DOHH2 (cell line): ENCODE measurements around the gene POLK.

Experiments used
- H3F3A ChIP-seq: fragments of 200-600 bp; sonication (generic), shearing (Covaris generic); 2 replicates; pipeline ENCODE4 v1.6.0; 2016; ENCODE audit warnings: antibody characterized with exemption, mild to moderate bottlenecking; ENCODE audit not compliant: control insufficient read depth, insufficient read depth
- H3K27ac ChIP-seq: fragments of 200-600 bp; sonication (generic); 2 replicates; pipeline ENCODE4 v1.5.1; 2014; ENCODE audit warnings: low read depth, mild to moderate bottlenecking, low read length, moderate library complexity
- H3K27me3 ChIP-seq: fragments of 200-600 bp; sonication (generic); 2 replicates; pipeline ENCODE4 v1.6.1; 2014; ENCODE audit warnings: mild to moderate bottlenecking, low read length, mixed read lengths; ENCODE audit not compliant: control insufficient read depth
- H3K36me3 ChIP-seq: fragments of 200-600 bp; sonication (generic); 2 replicates; pipeline ENCODE4 v1.6.1; 2014; ENCODE audit warnings: mild to moderate bottlenecking, low read length, moderate library complexity, mixed read lengths; ENCODE audit not compliant: control insufficient read depth
- H3K4me1 ChIP-seq: fragments of 200-600 bp; sonication (generic); 2 replicates; pipeline ENCODE4 v1.6.1; 2014; ENCODE audit warnings: mild to moderate bottlenecking, low read length, mixed read lengths; ENCODE audit not compliant: control insufficient read depth
- H3K4me2 ChIP-seq: fragments of 200-600 bp; sonication (generic); 2 replicates; pipeline ENCODE4 v1.6.0; 2014; ENCODE audit warnings: mild to moderate bottlenecking, low read length, moderate library complexity
- H3K4me3 ChIP-seq: fragments of 200-600 bp; sonication (generic); 2 replicates; pipeline ENCODE4 v1.5.1; 2014; ENCODE audit warnings: mild to moderate bottlenecking, low read length, mixed read lengths
- H3K79me2 ChIP-seq: fragments of 200-600 bp; sonication (generic); 2 replicates; pipeline ENCODE4 v1.6.1; 2014; ENCODE audit warnings: mild to moderate bottlenecking, low read length, mixed read lengths; ENCODE audit not compliant: control insufficient read depth
- H3K9me2 ChIP-seq: fragments of 200-600 bp; sonication (generic); replicated peaks from 2 replicates; pipeline ENCODE4 v1.6.1; 2014; ENCODE audit warnings: mild to moderate bottlenecking, low read length, mixed read lengths; ENCODE audit not compliant: control insufficient read depth
- H3K9me3 ChIP-seq: fragments of 200-600 bp; sonication (generic); 2 replicates; pipeline ENCODE4 v1.6.1; 2014; ENCODE audit warnings: antibody characterized with exemption, low read length, mixed read lengths; ENCODE audit not compliant: control insufficient read depth, insufficient read depth
- H4K20me1 ChIP-seq: fragments of 200-600 bp; sonication (generic); 2 replicates; pipeline ENCODE4 v1.6.0; 2014; ENCODE audit warnings: low read depth, mild to moderate bottlenecking, antibody characterized with exemption, low read length, moderate library complexity; ENCODE audit not compliant: control insufficient read depth, insufficient read depth
- CTCF ChIP-seq: fragments of 200-600 bp; sonication (generic); IDR thresholded peaks from one replicate; pipeline ENCODE4 v1.5.1; 2014; ENCODE audit warnings: antibody characterized with exemption, mild to moderate bottlenecking, low read depth, low read length; ENCODE audit not compliant: poor library complexity, severe bottlenecking
- EZH2phosphoT487 ChIP-seq: fragments of 200-600 bp; sonication (generic); IDR thresholded peaks from 2 replicates; pipeline ENCODE4 v1.6.1; 2017; ENCODE audit warnings: borderline replicate concordance, mild to moderate bottlenecking, antibody characterized with exemption, low read length, moderate library complexity, mixed read lengths

POLK gene

GRCh38 chr5:75471193-75471592 is 40.5 kb upstream of the POLK start:
- TF ChIP-seq CTCF (no peak), EZH2phosphoT487 (no peak)
- H3K4me3 ChIP-seq: no peak overlapping the region

DNA sequence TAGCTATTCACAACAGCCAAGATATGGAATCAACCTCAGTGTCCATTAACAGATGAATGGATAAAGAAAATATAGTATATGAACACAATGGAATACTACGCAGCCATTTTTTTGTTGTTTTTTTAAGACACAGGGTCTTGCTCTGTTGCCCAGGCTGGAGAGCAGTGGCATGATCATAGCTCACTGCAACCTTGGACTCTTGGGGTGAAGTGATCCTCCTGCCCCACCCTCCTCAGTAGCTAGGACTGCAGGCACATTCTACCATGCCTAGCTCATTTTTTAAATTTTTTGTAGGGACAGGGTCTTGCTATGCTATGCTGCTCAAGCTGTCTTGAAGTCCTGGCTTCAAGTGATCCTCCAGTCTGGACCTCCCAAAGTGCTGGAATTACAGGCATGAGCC is 38.7 kb upstream of the POLK start:
- Histone ChIP-seq H4K20me1 (no peaks in the 10 kb centered on the region), H3K4me1 (peaks cover 6% of the 10 kb centered on the region), H3K9me2 (no peaks in the 10 kb centered on the region), H3K79me2 (peaks cover 61% of the 10 kb centered on the region), H3K36me3 (peaks cover 5% of the 10 kb centered on the region; the same call in 1 of the 2 replicates), H3K4me2 (no peak overlapping the region), H3K27me3 (no peaks in the 10 kb centered on the region), H3K4me3 (no peak overlapping the region), H3K27ac (no peak overlapping the region), H3F3A (no peaks in the 10 kb centered on the region), H3K9me3 (peaks cover 24% of the 10 kb centered on the region; the same call in 1 of the 2 replicates)
- TF ChIP-seq EZH2phosphoT487: no peak
- TF ChIP-seq CTCF: no peak

More at GRCh38 chr5:75471193-75471592, 40.5 kb upstream of the POLK start:
- no peaks in the 10 kb centered on the region for H3K9me2 ChIP-seq
- no peaks in the 10 kb centered on the region for H4K20me1 ChIP-seq
- peaks cover 67% of the 10 kb centered on the region for H3K79me2 ChIP-seq
- H3F3A ChIP-seq: no peaks in the 10 kb centered on the region
- peaks cover 5% of the 10 kb centered on the region; the same call in 1 of the 2 replicates for H3K36me3 ChIP-seq
- H3K9me3 ChIP-seq: peaks cover 24% of the 10 kb centered on the region; the same call in 1 of the 2 replicates
- H3K4me1 ChIP-seq: peaks cover 11% of the 10 kb centered on the region
- no peaks in the 10 kb centered on the region for H3K27me3 ChIP-seq
- no peak overlapping the region for H3K27ac ChIP-seq
- H3K4me2 ChIP-seq: no peak overlapping the region

DNA sequence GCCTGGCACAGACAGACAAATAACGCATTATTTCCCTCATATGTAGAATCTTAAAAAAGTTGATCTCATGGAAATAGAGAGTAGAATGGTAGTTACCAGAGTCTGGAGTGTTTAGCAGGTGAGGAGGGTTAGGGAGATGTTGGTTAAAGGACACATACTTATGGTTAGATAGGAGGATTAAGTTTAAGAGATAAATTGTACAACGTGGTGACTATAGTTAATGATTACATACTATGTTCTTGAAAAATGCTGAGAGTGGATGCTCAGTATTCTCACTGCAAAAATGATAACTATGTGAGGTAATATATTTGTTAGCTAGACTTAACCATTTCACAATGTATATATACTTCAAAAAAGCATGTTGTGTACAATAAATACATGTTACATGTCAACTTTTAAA is 38.2 kb upstream of the POLK start:
- H3F3A ChIP-seq: no peaks in the 10 kb centered on the region
- no peak overlapping the region for H3K4me2 ChIP-seq
- H3K4me1 ChIP-seq: peaks cover under 1% of the 10 kb centered on the region
- H3K79me2 ChIP-seq: peaks cover 56% of the 10 kb centered on the region
- peaks cover 22% of the 10 kb centered on the region; the same call in 1 of the 2 replicates for H3K9me3 ChIP-seq
- no peaks in the 10 kb centered on the region for H3K9me2 ChIP-seq
- no peak overlapping the region for H3K27ac ChIP-seq
- H4K20me1 ChIP-seq: no peaks in the 10 kb centered on the region
- H3K36me3 ChIP-seq: peaks cover 3% of the 10 kb centered on the region; the same call in 1 of the 2 replicates
- TF ChIP-seq EZH2phosphoT487 (no peak), CTCF (no peak)
- H3K27me3 ChIP-seq: no peaks in the 10 kb centered on the region
- no peak overlapping the region for H3K4me3 ChIP-seq
